LNCaP clone FGC (cell line): Measurements from ENCODE around the gene TBCC.

Source experiments
- DNase-seq: peaks from one replicate; pipeline ENCODE4 v3.0.0-alpha.2; 2011; ENCODE audit warnings: low read depth
- H3K4me3 ChIP-seq: 2 replicates; pipeline ENCODE4 v1.5.1; 2011; ENCODE audit warnings: mild to moderate bottlenecking, low read depth, low read length, control low read depth
- CTCF ChIP-seq: IDR thresholded peaks from 2 replicates; pipeline ENCODE4 v1.5.1; 2012; ENCODE audit warnings: mild to moderate bottlenecking; ENCODE audit not compliant: control insufficient read depth, insufficient read depth; ENCODE audit errors: extremely low read depth

TBCC gene

DNA sequence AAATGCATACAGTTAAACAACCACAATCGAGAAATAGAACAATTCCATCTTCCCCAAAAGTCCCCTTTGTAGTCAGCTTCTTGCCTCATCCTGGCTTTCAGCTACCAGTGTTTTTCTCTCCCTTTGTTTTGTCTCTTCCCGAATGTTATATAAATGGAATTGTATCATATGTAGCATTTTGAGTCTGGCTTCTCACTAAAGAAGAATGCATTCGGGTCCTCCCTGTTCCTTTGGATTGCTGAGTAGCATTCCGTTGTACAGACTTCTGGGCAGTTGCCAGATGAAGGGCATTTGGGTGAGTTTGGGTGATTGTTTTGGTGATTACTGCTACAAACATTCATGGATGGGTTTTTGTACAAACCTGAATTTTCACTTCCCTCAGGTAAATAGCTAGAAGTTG is 51.3 kb downstream of the TBCC start:
- no peak for TF ChIP-seq CTCF
- no peak for DNase-seq
- H3K4me3 ChIP-seq = no peak overlapping the region
